ENCODE results near the gene GALNT7. TPM values are rescaled to one million over a fixed set of nuclear protein-coding genes. Genes with fewer than 3 reads are reported as not detected.

The GALNT7 gene
- total RNA-seq, 1 donor from 2014 or later = 22.0 TPM

DNA sequence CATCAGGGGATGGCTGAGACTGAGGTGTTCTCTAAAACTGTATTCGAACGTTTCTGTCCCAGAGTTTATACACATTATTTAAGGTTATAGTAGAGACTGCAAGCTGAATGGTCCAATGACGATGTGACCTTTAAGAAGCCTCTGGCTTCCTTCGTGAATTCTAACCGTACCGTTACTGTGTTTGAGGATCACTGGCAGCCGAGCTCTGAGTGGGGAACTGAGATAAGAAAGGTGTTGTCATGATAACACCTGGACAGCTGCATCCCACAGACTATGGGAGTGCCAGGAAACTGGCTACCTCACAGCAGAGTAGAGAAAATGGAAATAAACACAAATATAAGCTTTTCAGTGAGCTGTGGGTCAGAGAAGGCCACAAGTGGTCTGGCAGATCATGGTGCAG, 106.5 kb downstream of the GALNT7 start:
- ATAC-seq = no peak
- TF ChIP-seq, protein P1, sequence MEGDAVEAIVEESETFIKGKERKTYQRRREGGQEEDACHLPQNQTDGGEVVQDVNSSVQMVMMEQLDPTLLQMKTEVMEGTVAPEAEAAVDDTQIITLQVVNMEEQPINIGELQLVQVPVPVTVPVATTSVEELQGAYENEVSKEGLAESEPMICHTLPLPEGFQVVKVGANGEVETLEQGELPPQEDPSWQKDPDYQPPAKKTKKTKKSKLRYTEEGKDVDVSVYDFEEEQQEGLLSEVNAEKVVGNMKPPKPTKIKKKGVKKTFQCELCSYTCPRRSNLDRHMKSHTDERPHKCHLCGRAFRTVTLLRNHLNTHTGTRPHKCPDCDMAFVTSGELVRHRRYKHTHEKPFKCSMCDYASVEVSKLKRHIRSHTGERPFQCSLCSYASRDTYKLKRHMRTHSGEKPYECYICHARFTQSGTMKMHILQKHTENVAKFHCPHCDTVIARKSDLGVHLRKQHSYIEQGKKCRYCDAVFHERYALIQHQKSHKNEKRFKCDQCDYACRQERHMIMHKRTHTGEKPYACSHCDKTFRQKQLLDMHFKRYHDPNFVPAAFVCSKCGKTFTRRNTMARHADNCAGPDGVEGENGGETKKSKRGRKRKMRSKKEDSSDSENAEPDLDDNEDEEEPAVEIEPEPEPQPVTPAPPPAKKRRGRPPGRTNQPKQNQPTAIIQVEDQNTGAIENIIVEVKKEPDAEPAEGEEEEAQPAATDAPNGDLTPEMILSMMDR (IDR thresholded peaks at IDR 0.05) = no peak
- no peaks in the 10 kb centered on the region for H3K9me3 ChIP-seq
- no peaks in the 10 kb centered on the region for H3K27me3 ChIP-seq (ENCODE audit: low read depth)
- no peak for DNase-seq
- no peaks in the 10 kb centered on the region for H3K36me3 ChIP-seq
- H3K4me1 ChIP-seq = no peaks in the 10 kb centered on the region
- no peak overlapping the region for H3K4me3 ChIP-seq
- intact Hi-C loops (cut with DNase I) = no loop called here
- no peak overlapping the region for H3K27ac ChIP-seq

DNA sequence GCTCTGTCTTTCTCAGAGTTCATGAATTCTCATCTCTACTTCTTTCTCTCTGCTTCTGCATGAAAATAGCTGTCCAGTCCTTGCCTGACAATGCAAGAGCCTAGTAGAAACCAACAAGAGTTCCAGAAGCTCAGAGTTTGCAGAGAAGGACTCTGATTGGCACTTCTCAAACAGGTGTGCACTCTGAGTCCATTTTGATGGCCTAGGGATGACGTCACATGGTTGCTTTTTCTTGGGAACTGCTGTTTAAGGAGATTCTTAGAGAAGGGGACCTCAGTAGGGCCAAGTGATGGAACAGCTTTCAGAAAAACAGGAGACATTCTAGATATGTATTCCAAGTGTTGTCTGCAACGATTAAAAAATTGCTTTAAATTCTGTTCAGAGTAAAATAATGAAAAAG, 108.7 kb downstream of the GALNT7 start:
- H3K9me3 ChIP-seq = no peaks in the 10 kb centered on the region
- H3K4me1 ChIP-seq = no peaks in the 10 kb centered on the region
- ATAC-seq (no peak), DNase-seq (no peak)
- no peak overlapping the region for H3K27ac ChIP-seq
- intact Hi-C loops (cut with DNase I) = no loop called here
- H3K4me3 ChIP-seq = no peak overlapping the region
- H3K36me3 ChIP-seq = no peaks in the 10 kb centered on the region
- H3K27me3 ChIP-seq (ENCODE audit: low read depth) = no peaks in the 10 kb centered on the region
- TF ChIP-seq, protein P1 (IDR thresholded peaks at IDR 0.05) = no peak

DNA sequence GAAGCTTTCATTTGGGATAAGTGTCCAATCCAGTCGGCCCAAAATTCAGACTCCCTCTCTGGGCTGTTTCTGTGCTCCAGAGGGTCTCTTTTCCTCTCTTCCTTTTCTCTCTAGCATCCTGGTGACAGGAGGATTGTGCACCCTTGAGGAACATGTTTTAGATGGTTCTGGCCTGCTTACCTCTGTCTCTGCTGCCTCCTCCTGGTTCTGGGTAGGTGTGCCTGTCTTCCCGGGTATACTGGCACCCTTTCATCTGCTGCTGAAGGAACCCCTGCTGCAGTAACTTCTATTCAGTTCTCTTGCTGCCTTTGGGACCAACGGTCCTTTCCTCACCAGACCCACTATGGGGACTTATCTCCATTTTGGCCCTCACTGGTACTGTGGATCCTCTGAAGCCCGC, 112.4 kb downstream of the GALNT7 start:
- no peak overlapping the region for H3K4me3 ChIP-seq
- no peaks in the 10 kb centered on the region for H3K4me1 ChIP-seq
- no peak overlapping the region for H3K27ac ChIP-seq
- H3K36me3 ChIP-seq = no peaks in the 10 kb centered on the region
- ATAC-seq = peak in 1 of 2 donors; percentile 19
- no peak for DNase-seq
- H3K9me3 ChIP-seq = peaks cover 21% of the 10 kb centered on the region
- TF ChIP-seq, protein P1 (IDR thresholded peaks at IDR 0.05) = no peak
- no peaks in the 10 kb centered on the region for H3K27me3 ChIP-seq (ENCODE audit: low read depth)
- intact Hi-C loops (cut with DNase I) = no loop called here

DNA sequence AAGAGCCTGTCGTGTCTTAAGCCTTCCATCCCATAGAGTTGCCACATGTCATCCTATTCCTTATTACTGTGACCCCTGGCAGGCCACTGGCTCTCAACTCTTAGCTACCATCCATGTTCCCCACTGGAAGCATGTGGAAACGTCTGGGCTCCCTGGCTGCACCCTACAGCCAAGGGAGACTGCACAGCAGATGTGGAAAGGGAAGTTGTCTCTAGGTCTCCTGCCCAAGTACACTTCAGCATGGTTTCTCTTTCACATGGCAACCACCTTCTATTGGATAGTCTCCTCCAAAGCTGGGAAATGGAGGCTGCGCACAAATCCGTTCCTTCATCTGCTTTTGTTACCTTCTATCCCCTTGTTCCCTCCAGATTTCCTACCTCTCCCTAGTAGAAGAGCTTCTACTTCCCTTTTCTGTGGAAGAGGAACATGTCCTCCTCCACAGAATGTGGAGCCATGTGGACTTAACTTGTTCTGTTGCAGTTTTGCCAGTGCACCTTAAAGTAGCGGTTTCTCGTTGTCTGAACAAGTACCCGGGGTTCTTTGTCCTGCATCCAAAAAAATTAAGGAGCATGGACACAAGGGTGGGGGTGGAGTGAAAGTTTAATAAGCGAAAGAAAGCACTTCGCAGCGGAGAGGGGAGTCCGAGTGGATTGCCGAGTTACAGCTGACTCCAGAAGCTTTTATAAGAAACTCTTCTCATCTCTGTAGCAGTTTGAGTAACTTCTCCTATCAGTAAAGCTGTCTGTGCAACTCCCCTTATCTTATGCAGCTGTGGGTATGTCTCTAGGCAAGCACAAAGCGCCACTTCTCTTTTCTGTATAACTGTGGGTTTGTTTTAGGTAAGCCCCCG, 113.0 kb downstream of the GALNT7 start:
- DNase-seq (no peak), ATAC-seq (peak in 1 of 2 donors; percentile 65)
- H3K27ac ChIP-seq = no peak overlapping the region
- no peaks in the 10 kb centered on the region for H3K4me1 ChIP-seq
- H3K36me3 ChIP-seq = no peaks in the 10 kb centered on the region
- H3K27me3 ChIP-seq (ENCODE audit: low read depth) = no peaks in the 10 kb centered on the region
- intact Hi-C loops (cut with DNase I) = no loop called here
- H3K9me3 ChIP-seq = peaks cover 22% of the 10 kb centered on the region
- TF ChIP-seq, protein P1 (IDR thresholded peaks at IDR 0.05) = no peak
- H3K4me3 ChIP-seq = no peak overlapping the region

DNA sequence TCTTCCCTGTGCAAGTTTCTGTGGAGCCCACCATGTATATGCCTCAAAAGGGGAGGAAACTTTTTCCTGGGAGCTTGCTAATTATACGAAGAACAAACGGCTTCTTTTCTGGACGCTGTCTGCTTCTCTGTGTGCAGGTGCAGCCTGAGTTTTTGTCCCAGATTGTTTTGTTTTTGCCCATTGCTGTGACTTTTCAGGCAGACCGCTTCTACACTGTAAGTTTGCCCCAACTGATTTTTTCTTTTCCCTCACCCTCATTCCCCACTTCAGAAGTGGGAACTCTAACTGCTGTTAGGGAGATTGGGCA, 113.6 kb downstream of the GALNT7 start:
- intact Hi-C loops (cut with DNase I) = no loop called here
- DNase-seq = no peak

More for the DNA sequence above, 113.6 kb downstream of the GALNT7 start:
- H3K4me3 ChIP-seq = no peak overlapping the region
- TF ChIP-seq, protein P1 (IDR thresholded peaks at IDR 0.05) = no peak
- no peak for ATAC-seq
- peaks cover 28% of the 10 kb centered on the region for H3K9me3 ChIP-seq
- H3K27me3 ChIP-seq (ENCODE audit: low read depth) = no peaks in the 10 kb centered on the region
- no peaks in the 10 kb centered on the region for H3K4me1 ChIP-seq
- H3K27ac ChIP-seq = no peak overlapping the region
- no peaks in the 10 kb centered on the region for H3K36me3 ChIP-seq

Measured in lower lobe of right lung (tissue), 2 donors.